Lower leg skin (tissue), 4 donors: ENCODE measurements around the gene ZBTB38. TPM values are rescaled to one million over a fixed set of nuclear protein-coding genes. Genes with fewer than 3 reads are reported as not detected.

Experiments used
- DNase-seq, 2 donors: peaks; one replicate each; pipeline ENCODE4 v3.0.0-alpha.2; 2019; ENCODE audit warnings: low spot score in 2 of 2
- H3K4me3 ChIP-seq: fragments of 200-600 bp; sonication (generic); 2 replicates; pipeline ENCODE4 v1.5.1; 2017; ENCODE audit warnings: mild to moderate bottlenecking, low read depth; ENCODE audit not compliant: poor library complexity, severe bottlenecking
- CTCF ChIP-seq, 3 donors: fragments of 450-650 bp; IDR thresholded peaks; one replicate each; pipeline ENCODE4 v1.5.1; 2016; ENCODE audit warnings: antibody characterized with exemption in 3 of 3, mild to moderate bottlenecking in 3 of 3, moderate library complexity in 2 of 3
- POLR2A ChIP-seq, 2 donors: fragments of 450-650 bp; IDR thresholded peaks; one replicate each; pipeline ENCODE4 v1.6.1; 2016 to 2017; ENCODE audit warnings: antibody characterized with exemption in 2 of 2, mild to moderate bottlenecking in 1 of 2, moderate library complexity in 1 of 2
- WGBS, 2 donors: methylation state at CpG; one replicate each; pipeline ENCODE4 v1.1.5; 2018; 5-methylcytosine and 5-hydroxymethylcytosine counted together
- intact Hi-C: fragments of 100-400 bp; cut with DNase I; formaldehyde crosslinking; loops from one replicate; pipeline ENCODE4 v1.15.0; 2023; ENCODE audit warnings: low total_unique reads
- total RNA-seq, 4 donors: library from RNA; depleted of rRNA; stranded (reverse); fragments of >200 nt; gene quantifications; one replicate each; pipeline ENCODE4 v1.1.0, GENCODE V29; 2016

The ZBTB38 gene
- total RNA-seq, 4 donors from 2014 or later = 46.8 to 104 (median 72.6) TPM

- no peak for DNase-seq
- TF ChIP-seq POLR2A (IDR thresholded peaks at IDR 0.05) (no peak), CTCF (IDR thresholded peaks at IDR 0.05) (no peak)
- H3K4me3 ChIP-seq = no peak overlapping the region
- intact Hi-C loops = no loop called here
Measured at GRCh38 chr3:141372656-141373055, 4.4 kb downstream of the ZBTB38 start.

- H3K4me3 ChIP-seq = no peak overlapping the region
- TF ChIP-seq CTCF (IDR thresholded peaks at IDR 0.05) (no peak), POLR2A (IDR thresholded peaks at IDR 0.05) (no peak)
- intact Hi-C loops = no loop called here
- no peak for DNase-seq
Measured at GRCh38 chr3:141373232-141373631, 4.9 kb downstream of the ZBTB38 start.

GRCh38 chr3:141373768-141374526 is 5.6 kb downstream of the ZBTB38 start:
- TF ChIP-seq POLR2A (IDR thresholded peaks at IDR 0.05) (no peak), CTCF (IDR thresholded peaks at IDR 0.05) (no peak)
- no peak overlapping the region for H3K4me3 ChIP-seq
- no peak for DNase-seq
- intact Hi-C loops = no loop called here
- 85 to 92% methylated on average over 7 of the region's 7 CpGs for WGBS, 2 donors

- intact Hi-C loops = no loop called here
- 82 to 87% methylated on average over 10 of the region's 10 CpGs for WGBS, 2 donors
- no peak overlapping the region for H3K4me3 ChIP-seq
- TF ChIP-seq CTCF (IDR thresholded peaks at IDR 0.05) (no peak), POLR2A (IDR thresholded peaks at IDR 0.05) (no peak)
- no peak for DNase-seq
Measured at GRCh38 chr3:141375381-141376301, 7.3 kb downstream of the ZBTB38 start.

- intact Hi-C loops = no loop called here
- TF ChIP-seq POLR2A (IDR thresholded peaks at IDR 0.05) = no peak
- no peak for TF ChIP-seq CTCF (IDR thresholded peaks at IDR 0.05)
- WGBS, 2 donors = 96 to 98% methylated on average over 3 of the region's 3 CpGs
- no peak for DNase-seq
- no peak overlapping the region for H3K4me3 ChIP-seq
Measured at GRCh38 chr3:141377377-141377776, 9.1 kb downstream of the ZBTB38 start.
